NT2/D1 (cell line): ENCODE measurements around the gene PCTP.

Experiments used
- SUZ12 ChIP-seq: IDR thresholded peaks from 2 replicates; pipeline ENCODE4 v1.6.1; 2011; ENCODE audit not compliant: insufficient read length, insufficient read depth; ENCODE audit errors: extremely low read depth
- YY1 ChIP-seq: IDR thresholded peaks from 2 replicates; pipeline ENCODE4 v1.6.1; 2011; ENCODE audit not compliant: insufficient read length, insufficient read depth
- ZNF274 ChIP-seq: IDR thresholded peaks from 2 replicates; pipeline ENCODE4 v1.6.1; 2011; ENCODE audit warnings: mild to moderate bottlenecking, low read depth, low read length

DNA sequence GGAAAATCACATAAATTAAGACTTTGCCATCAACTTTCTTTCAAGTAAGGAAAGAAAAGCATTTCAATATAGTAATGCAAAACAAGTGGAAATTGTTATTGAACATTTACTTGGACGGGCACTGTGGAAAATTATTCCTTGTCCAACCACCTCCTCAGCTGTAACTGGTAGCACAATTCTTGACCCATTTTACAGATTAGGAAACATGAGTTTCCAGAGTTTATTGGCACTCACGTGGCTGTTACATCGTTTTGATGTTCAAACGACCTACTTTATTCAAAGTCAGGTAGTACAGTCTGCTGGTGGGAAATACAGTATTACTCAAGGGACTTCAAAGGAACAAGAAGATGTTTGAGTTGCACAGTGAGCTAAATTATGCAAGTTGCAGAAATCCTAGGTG lies 866 bp upstream of the PCTP start:
- TF ChIP-seq ZNF274, result no peak
- TF ChIP-seq YY1, result no peak
- TF ChIP-seq SUZ12, result no peak
